Sigmoid colon (tissue), 4 donors: ENCODE measurements around the gene EEFSEC.

ENCODE experiments used
- EP300 ChIP-seq, 4 donors: sonication (generic); formaldehyde crosslinking; IDR thresholded peaks; one replicate each; pipeline ENCODE4 v1.6.1; 2017; ENCODE audit warnings: antibody characterized with exemption in 4 of 4
- POLR2A ChIP-seq, 2 donors: fragments of 450-650 bp; IDR thresholded peaks; one replicate each; pipeline ENCODE4 v1.6.1; 2016; ENCODE audit warnings: antibody characterized with exemption in 2 of 2, mild to moderate bottlenecking in 2 of 2, moderate library complexity in 2 of 2
- TF ChIP-seq, protein P1 (sequence below), 4 experiments: fragments of 450-650 bp in 3 of 4; fragments of 200-600 bp in 1 of 4; IDR thresholded peaks; one replicate each; pipeline ENCODE4 v1.5.1; 2016 to 2019; ENCODE audit warnings: antibody characterized with exemption in 4 of 4, mild to moderate bottlenecking in 3 of 4, moderate library complexity in 2 of 4

DNA sequence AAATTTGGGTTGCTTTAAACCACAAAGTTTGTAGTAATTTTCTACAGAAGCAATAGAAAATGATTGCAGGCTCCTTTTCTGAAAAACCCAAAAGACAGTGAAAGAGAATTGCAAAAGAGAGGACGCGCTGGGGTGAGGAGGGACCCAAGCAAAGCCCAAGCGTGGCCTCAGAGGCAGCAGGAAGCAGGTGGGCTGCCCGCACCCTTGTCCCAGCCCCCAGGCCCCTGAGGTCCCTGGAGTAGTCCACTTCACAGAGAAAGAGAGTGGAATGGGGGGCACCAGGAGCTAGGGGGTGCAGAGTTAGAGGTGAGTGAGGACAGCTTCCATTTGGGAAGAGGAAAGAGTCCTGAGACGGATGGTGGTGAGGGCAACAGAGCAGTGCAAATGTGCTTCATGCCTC is 301.8 kb downstream of the EEFSEC start:
- TF ChIP-seq, protein P1, sequence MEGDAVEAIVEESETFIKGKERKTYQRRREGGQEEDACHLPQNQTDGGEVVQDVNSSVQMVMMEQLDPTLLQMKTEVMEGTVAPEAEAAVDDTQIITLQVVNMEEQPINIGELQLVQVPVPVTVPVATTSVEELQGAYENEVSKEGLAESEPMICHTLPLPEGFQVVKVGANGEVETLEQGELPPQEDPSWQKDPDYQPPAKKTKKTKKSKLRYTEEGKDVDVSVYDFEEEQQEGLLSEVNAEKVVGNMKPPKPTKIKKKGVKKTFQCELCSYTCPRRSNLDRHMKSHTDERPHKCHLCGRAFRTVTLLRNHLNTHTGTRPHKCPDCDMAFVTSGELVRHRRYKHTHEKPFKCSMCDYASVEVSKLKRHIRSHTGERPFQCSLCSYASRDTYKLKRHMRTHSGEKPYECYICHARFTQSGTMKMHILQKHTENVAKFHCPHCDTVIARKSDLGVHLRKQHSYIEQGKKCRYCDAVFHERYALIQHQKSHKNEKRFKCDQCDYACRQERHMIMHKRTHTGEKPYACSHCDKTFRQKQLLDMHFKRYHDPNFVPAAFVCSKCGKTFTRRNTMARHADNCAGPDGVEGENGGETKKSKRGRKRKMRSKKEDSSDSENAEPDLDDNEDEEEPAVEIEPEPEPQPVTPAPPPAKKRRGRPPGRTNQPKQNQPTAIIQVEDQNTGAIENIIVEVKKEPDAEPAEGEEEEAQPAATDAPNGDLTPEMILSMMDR (IDR thresholded peaks at IDR 0.05) = no peak
- TF ChIP-seq POLR2A (IDR thresholded peaks at IDR 0.05) = no peak
- TF ChIP-seq EP300 (IDR thresholded peaks at IDR 0.05) = no peak
